GM21367 (cell line): ENCODE measurements around the gene NR1I3.

Source experiments
- ATAC-seq: cut with Tn5 transposase; IDR thresholded peaks from one replicate; pipeline ENCODE4 v1.9.1; 2021; ENCODE audit not compliant: unreplicated experiment

NR1I3 gene

GRCh38 chr1:161219078-161219892 lies 18.7 kb downstream of the NR1I3 start:
- ATAC-seq, result no peak

DNA sequence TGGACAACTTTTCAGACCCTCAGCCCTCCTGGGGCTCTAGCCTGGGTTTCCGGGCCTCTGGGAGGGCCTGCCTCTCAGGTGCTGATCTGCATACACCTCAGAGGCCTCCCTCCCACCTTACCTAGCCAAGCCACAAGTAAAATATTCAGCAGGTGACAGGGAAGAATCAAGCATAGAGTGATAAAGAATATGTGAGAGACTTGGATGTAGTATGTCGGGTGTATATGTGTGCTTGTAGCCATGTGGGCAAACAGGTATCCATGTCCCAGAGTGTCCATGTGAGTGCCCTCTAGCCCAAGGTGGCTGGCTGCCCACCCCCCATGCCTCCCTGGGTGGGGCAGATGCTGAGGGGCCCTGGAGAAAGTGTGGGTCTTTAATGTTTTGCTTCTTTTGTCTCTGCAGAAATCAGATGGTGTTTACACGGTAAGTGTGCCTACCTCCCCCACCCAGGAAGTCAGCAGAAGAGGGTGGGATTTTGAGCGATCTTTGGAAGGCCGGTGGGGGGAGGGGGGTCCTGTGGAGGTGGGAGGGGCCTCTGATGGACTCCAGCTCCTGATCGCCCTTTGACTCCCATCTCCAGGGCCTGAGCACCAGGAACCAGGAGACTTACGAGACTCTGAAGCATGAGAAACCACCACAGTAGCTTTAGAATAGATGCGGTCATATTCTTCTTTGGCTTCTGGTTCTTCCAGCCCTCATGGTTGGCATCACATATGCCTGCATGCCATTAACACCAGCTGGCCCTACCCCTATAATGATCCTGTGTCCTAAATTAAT lies 19.5 kb downstream of the NR1I3 start:
- ATAC-seq, result no peak

DNA sequence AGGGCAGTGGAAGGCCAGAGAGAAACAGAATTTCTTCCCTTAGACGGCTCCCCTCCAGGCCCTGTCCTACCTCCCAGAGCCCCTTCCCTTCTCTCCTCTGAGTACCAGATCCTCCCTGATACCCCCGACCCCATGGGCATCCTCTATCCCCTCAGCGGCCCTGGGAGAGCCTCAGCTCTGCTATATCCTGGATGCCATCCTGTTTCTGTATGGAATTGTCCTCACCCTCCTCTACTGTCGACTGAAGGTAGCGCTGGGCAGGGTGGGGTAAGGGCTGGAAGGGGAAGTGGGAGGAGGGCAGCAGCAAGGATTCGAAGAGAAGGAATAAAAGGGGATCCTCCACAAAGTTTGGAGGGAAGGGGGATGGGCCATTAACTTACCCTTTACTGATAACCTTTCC lies 20.2 kb downstream of the NR1I3 start:
- ATAC-seq, result no peak

GRCh38 chr1:161216945-161217712 lies 20.9 kb downstream of the NR1I3 start:
- ATAC-seq, result peak; percentile 89

DNA sequence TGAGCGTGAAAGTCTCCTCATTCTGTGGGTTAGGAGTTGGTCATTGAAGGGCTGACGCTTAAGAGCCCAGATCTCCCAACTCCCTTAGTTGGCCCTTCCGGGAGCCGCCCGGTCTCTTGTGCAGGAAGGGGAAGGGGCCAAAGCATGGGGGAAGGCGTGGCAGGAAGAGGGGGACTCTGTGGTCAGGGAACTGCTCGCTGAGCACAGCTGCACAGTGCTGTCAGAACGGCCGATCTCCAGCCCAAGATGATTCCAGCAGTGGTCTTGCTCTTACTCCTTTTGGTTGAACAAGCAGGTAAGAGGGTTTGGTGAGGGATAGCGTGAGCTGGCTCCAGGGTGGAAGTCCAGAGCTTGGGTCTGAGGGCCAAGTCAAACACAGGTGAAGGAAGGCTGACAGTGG lies 22.9 kb downstream of the NR1I3 start, which contains the start of gene FCER1G:
Gene FCER1G, plus strand, starts transcription at position 220 of the 400 bp plus-strand sequence. Its CDS starts 27 bp downstream, at position 247.
- ATAC-seq, result no peak

GRCh38 chr1:161214369-161214768 lies 23.6 kb downstream of the NR1I3 start:
- ATAC-seq, result no peak

DNA sequence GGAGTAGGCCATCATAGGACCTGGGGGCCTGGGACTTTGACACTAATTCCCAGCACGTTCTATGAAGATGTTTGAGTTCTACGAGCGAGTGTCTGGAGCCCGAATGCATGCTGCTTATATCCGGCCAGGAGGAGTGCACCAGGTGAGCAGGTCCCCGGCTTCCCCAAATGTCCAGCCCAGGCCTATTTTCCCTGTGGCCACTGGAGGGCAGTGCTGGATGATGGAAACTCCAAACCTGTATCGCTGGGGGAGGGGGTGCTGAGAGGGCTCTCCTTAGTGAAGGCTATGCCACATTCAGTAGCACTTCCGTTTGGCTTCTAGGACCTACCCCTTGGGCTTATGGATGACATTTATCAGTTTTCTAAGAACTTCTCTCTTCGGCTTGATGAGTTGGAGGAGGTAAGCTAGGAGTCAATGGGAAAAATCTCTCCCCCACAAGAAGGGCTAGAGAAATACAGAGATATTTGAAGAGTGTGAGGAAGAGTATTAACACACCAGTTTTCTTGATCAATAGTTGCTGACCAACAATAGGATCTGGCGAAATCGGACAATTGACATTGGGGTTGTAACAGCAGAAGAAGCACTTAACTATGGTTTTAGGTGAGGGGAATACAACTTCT lies 28.1 kb downstream of the NR1I3 start:
- no peak for ATAC-seq

DNA sequence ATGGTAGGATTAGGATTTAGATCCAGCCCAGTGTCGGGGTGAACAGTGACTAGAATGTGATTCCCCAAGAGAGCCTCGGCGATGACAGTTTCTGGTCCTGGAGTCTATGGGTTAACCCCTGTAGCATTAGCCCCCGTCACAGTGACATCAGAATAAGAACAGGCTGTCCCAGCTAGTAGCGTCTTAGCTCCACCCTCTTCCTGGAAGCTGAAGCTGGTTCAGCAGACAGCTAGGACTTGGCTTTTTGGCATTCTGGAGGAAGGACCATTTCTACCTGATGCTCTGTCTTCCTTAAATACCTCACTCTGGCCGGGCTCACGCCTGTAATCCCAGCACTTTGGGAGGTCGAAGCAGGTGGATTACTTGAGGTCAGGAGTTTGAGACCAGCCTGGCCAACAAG lies 30.8 kb downstream of the NR1I3 start:
- ATAC-seq, result no peak

- ATAC-seq, result no peak
Measured at GRCh38 chr1:161206411-161207140, 31.4 kb downstream of the NR1I3 start.

DNA sequence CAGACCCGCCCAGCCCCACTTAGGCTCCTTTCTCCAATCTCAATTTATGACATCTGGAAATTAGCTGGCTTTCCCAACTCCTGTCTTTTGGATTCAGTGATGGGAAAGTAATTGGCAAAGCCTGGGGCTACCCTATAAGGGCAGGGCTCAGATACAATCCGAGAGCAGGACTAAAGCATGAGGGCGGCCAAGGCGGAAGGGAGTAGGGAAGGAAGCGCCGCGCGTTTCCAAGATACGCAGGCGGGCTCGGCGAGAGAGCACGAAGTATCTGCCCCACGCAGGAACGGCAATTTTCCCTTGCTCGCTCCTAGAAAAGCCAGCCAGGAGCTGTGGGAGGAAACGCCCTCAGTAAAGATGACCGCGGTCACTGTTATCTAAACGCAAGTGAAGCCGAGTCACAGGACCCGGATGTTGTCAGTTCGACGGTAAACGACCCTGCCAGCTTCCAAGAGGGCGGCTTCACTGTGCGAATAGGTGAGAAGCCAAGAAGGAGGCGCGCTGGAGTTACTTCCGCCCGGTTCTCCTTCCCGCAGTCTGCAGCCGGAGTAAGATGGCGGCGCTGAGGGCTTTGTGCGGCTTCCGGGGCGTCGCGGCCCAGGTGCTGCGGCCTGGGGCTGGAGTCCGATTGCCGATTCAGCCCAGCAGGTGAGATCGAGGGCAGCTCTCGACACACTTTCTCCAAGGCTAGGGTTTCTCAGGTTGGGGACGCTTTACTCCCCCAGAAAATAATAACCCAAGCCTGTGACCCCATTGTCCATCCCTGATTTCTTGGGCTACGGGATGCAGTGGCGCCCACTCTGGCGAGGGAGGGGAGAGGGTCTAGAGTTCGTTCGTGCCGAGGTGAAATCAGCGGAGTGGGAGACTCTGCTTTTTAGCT lies 35.9 kb downstream of the NR1I3 start, which contains the start of gene NDUFS2:
Gene NDUFS2, plus strand, starts transcription at position 532 of the 877 bp plus-strand sequence. Its CDS starts 19 bp downstream, at position 551.
- peak; percentile 94 for ATAC-seq

GRCh38 chr1:161200992-161201835 lies 36.8 kb downstream of the NR1I3 start:
- no peak for ATAC-seq

- no peak for ATAC-seq
Measured at GRCh38 chr1:161200421-161200991, 37.5 kb downstream of the NR1I3 start.

DNA sequence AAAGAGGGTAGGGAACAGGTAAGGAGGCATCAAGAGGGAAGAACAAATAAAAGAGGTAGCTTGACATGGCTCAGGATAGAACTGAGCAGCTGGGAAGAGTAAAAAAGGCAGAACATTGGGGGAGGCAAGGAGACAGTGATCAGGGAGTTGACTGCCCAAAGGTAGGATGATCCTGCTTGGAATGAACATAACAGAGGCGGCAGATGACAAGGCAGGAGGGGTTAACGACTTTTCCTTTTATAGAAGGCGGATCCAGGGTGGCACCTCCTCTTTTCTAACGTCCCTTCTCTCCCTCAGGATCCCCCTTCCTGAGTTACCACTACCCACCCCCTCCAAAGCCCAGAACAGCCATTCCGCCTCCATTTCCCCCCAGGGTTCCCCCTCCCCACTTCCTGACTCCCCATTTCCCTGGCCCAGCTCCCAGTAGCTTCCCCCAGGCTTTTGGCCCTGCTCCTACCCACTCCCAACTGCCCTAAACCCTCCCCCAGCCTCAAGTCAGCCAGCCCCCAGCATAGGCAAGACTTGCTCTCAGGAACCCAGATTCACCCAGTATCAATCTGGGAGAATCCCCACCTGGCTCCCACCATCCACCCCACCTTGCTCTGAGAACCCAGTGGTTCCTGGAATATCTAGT lies 38.4 kb downstream of the NR1I3 start:
- ATAC-seq, result no peak

- no peak for ATAC-seq
Measured at GRCh38 chr1:161198897-161199431, 39.0 kb downstream of the NR1I3 start, which contains the start of gene ADAMTS4. Gene ADAMTS4 (minus strand): TSS chr1:161199054. CDS start chr1:161198627, 427 bp downstream.

GRCh38 chr1:161198194-161198896 lies 39.7 kb downstream of the NR1I3 start:
- ATAC-seq, result no peak

- no peak for ATAC-seq
Measured at GRCh38 chr1:161197560-161198193, 40.3 kb downstream of the NR1I3 start.
